ENCODE results near the gene PDLIM1.

The PDLIM1 gene

DNA sequence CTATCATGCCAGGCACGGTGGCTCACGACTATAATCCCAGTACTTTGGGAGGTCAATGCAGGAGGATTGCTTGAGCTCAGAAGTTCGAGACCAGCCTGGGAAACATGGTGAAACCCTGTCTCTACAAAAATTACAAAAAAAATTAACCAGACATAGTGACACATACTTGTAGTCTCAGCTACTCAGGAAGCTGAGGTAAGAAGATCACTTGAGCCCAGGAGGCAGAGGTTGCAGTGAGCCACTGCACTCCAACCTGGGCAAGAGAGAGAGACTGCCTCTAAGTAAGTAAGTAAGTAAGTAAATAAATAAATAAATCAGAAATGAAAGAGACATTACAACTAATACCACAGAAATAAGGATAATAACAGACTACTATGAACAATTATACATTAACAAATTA is 36.2 kb downstream of the PDLIM1 start:
- Histone ChIP-seq H3K4me3 (replicated peaks; ENCODE audit: insufficient read depth, low read length) (no peak overlapping the region), H3K27me3 (ENCODE audit: insufficient read depth, poor library complexity, severe bottlenecking) (no peaks in the 10 kb centered on the region), H3K27ac (replicated peaks) (no peak overlapping the region)
- no peak for DNase-seq (ENCODE audit: low read depth in 1 of 2, low spot score in 1 of 2)
- TF ChIP-seq SPI1 (IDR thresholded peaks at IDR 0.05; ENCODE audit: borderline replicate concordance, low read depth) (no peak), POLR2AphosphoS5 (IDR thresholded peaks at IDR 0.05; ENCODE audit: low read depth) (no peak), GABPA (IDR thresholded peaks at IDR 0.05; ENCODE audit: low read depth) (no peak)
- TF ChIP-seq, protein P1, sequence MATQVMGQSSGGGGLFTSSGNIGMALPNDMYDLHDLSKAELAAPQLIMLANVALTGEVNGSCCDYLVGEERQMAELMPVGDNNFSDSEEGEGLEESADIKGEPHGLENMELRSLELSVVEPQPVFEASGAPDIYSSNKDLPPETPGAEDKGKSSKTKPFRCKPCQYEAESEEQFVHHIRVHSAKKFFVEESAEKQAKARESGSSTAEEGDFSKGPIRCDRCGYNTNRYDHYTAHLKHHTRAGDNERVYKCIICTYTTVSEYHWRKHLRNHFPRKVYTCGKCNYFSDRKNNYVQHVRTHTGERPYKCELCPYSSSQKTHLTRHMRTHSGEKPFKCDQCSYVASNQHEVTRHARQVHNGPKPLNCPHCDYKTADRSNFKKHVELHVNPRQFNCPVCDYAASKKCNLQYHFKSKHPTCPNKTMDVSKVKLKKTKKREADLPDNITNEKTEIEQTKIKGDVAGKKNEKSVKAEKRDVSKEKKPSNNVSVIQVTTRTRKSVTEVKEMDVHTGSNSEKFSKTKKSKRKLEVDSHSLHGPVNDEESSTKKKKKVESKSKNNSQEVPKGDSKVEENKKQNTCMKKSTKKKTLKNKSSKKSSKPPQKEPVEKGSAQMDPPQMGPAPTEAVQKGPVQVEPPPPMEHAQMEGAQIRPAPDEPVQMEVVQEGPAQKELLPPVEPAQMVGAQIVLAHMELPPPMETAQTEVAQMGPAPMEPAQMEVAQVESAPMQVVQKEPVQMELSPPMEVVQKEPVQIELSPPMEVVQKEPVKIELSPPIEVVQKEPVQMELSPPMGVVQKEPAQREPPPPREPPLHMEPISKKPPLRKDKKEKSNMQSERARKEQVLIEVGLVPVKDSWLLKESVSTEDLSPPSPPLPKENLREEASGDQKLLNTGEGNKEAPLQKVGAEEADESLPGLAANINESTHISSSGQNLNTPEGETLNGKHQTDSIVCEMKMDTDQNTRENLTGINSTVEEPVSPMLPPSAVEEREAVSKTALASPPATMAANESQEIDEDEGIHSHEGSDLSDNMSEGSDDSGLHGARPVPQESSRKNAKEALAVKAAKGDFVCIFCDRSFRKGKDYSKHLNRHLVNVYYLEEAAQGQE (IDR thresholded peaks at IDR 0.05; ENCODE audit: insufficient replicate concordance, low read depth) = no peak
- TF ChIP-seq, protein P2, sequence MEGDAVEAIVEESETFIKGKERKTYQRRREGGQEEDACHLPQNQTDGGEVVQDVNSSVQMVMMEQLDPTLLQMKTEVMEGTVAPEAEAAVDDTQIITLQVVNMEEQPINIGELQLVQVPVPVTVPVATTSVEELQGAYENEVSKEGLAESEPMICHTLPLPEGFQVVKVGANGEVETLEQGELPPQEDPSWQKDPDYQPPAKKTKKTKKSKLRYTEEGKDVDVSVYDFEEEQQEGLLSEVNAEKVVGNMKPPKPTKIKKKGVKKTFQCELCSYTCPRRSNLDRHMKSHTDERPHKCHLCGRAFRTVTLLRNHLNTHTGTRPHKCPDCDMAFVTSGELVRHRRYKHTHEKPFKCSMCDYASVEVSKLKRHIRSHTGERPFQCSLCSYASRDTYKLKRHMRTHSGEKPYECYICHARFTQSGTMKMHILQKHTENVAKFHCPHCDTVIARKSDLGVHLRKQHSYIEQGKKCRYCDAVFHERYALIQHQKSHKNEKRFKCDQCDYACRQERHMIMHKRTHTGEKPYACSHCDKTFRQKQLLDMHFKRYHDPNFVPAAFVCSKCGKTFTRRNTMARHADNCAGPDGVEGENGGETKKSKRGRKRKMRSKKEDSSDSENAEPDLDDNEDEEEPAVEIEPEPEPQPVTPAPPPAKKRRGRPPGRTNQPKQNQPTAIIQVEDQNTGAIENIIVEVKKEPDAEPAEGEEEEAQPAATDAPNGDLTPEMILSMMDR (IDR thresholded peaks at IDR 0.05; ENCODE audit: insufficient read depth, low read length) = no peak

DNA sequence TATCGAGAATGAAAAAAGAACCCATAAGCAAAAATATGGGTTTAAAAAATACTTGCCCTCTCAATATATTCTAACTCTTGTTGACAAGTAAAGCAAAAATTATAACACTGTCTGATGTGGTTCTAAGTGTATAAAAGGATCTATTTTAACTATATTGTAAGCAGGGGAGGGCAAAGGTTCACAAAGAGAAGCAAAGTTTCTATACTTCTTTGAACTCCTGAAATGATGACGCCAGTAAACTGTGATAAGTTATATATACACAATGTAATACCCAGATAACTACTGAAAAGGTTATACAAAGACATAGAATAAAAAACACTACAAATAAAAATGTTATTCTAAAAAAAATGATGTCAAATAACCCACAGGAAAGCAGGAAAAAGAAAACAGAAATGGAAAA is 37.1 kb downstream of the PDLIM1 start:
- Histone ChIP-seq H3K27ac (replicated peaks) (no peak overlapping the region), H3K27me3 (ENCODE audit: insufficient read depth, poor library complexity, severe bottlenecking) (no peaks in the 10 kb centered on the region), H3K4me3 (replicated peaks; ENCODE audit: insufficient read depth, low read length) (no peak overlapping the region)
- no peak for TF ChIP-seq POLR2AphosphoS5 (IDR thresholded peaks at IDR 0.05; ENCODE audit: low read depth)
- TF ChIP-seq, protein P2 (IDR thresholded peaks at IDR 0.05; ENCODE audit: insufficient read depth, low read length) = no peak
- TF ChIP-seq, protein P1 (IDR thresholded peaks at IDR 0.05; ENCODE audit: insufficient replicate concordance, low read depth) = no peak
- no peak for TF ChIP-seq GABPA (IDR thresholded peaks at IDR 0.05; ENCODE audit: low read depth)
- no peak for TF ChIP-seq SPI1 (IDR thresholded peaks at IDR 0.05; ENCODE audit: borderline replicate concordance, low read depth)
- no peak for DNase-seq (ENCODE audit: low read depth in 1 of 2, low spot score in 1 of 2)

DNA sequence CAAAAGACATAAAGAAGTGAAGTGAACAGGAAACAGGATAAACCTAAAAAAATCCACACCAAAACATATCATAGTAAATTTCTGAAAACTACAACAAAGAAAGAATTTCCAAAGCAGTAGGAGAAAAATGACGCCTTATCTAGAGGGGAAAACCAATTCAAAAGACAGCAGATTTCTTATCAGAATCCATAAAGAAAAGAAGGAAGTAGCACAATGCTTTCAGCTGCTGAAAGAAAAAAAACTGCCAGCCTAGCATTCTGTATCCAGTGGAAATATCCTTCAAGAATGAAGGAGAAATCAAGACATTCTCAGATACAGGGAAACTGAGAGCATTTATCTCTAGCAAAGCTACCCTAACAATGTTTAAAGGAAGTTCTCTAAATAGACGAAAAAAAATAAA is 37.8 kb downstream of the PDLIM1 start:
- no peak overlapping the region for H3K4me3 ChIP-seq (replicated peaks; ENCODE audit: insufficient read depth, low read length)
- DNase-seq (ENCODE audit: low read depth in 1 of 2, low spot score in 1 of 2) = no peak
- H3K27me3 ChIP-seq (ENCODE audit: insufficient read depth, poor library complexity, severe bottlenecking) = no peaks in the 10 kb centered on the region
- TF ChIP-seq, protein P1 (IDR thresholded peaks at IDR 0.05; ENCODE audit: insufficient replicate concordance, low read depth) = no peak
- TF ChIP-seq, protein P2 (IDR thresholded peaks at IDR 0.05; ENCODE audit: insufficient read depth, low read length) = no peak
- TF ChIP-seq GABPA (IDR thresholded peaks at IDR 0.05; ENCODE audit: low read depth) = no peak
- no peak for TF ChIP-seq POLR2AphosphoS5 (IDR thresholded peaks at IDR 0.05; ENCODE audit: low read depth)
- TF ChIP-seq SPI1 (IDR thresholded peaks at IDR 0.05; ENCODE audit: borderline replicate concordance, low read depth) = no peak
- no peak overlapping the region for H3K27ac ChIP-seq (replicated peaks)

Measured in HL-60 (cell line).